GM12892 (cell line): ENCODE data around the gene HTR1D.

Experiments used
- POLR2A ChIP-seq: IDR thresholded peaks from 2 replicates; pipeline ENCODE4 v1.6.1; 2011; ENCODE audit warnings: low read depth, low read length, control low read depth
- POLR2AphosphoS5 ChIP-seq: IDR thresholded peaks from 2 replicates; pipeline ENCODE4 v1.6.1; 2011; ENCODE audit warnings: low read depth, low read length, control low read depth

DNA sequence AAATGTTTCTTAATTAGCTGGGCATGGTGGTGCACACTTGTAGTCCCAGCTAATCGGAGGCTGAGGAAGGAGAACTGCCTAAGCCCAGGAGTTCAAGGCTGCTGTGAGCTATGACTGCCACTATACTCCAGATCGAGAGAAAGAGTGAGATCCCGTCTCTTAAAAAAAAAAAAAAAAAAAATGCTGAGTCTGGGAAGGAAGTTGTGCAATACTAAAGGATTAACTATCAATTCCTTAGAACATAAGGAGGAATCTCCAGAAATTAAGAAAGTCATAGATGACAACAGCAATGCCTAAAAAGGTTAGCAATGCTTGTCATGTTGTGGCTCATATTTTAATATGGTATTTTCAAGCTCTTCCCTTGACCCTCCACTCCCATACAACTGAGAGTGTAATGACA is 53.9 kb downstream of the HTR1D start:
- TF ChIP-seq POLR2AphosphoS5 (no peak), POLR2A (no peak)
